ENCODE results near the gene SEMA5A.

- TF ChIP-seq ZBTB44 (tag by site-specific recombination; IDR thresholded peaks at IDR 0.05) (no peak), CTCF (tag by site-specific recombination; IDR thresholded peaks at IDR 0.05) (no peak), ZNF2 (tag by site-specific recombination; IDR thresholded peaks at IDR 0.05) (no peak), ZNF138 (tag by site-specific recombination; IDR thresholded peaks at IDR 0.05; ENCODE audit: borderline replicate concordance) (no peak), ZNF121 (tag by site-specific recombination; IDR thresholded peaks at IDR 0.05) (no peak), SETDB1 (IDR thresholded peaks at IDR 0.05; ENCODE audit: insufficient read length, low read length) (no peak), ZNF433 (tag by site-specific recombination; IDR thresholded peaks at IDR 0.05; ENCODE audit: low read depth) (no peak), ZNF335 (tag by site-specific recombination; conservative IDR thresholded peaks at IDR 0.05) (no peak), PBX3 (CRISPR knock-in tag; IDR thresholded peaks at IDR 0.05) (no peak), ZNF513 (tag by site-specific recombination; IDR thresholded peaks at IDR 0.05) (no peak), ZSCAN30 (tag by site-specific recombination; IDR thresholded peaks at IDR 0.05) (no peak), ZBTB26 (tag by site-specific recombination; optimal IDR thresholded peaks at IDR 0.05) (no peak), KLF1 (tag by site-specific recombination; IDR thresholded peaks at IDR 0.05) (no peak), SCRT2 (tag by site-specific recombination; IDR thresholded peaks at IDR 0.05) (no peak)
Measured at GRCh38 chr5:9104571-9105339, 441.1 kb downstream of the SEMA5A start.
